T-helper 22 cell (primary cell): ENCODE data around the gene TARS3.
"Not testable (repeated sequence)": the region's sequence is repeated elsewhere in the genome, so short reads cannot be mapped to it uniquely, and the experiment has no call there.

ENCODE experiments used
- DNase-seq: peaks from one replicate; pipeline ENCODE4 v3.0.0-alpha.2; 2020; ENCODE audit warnings: low read depth

TARS3 gene

DNA sequence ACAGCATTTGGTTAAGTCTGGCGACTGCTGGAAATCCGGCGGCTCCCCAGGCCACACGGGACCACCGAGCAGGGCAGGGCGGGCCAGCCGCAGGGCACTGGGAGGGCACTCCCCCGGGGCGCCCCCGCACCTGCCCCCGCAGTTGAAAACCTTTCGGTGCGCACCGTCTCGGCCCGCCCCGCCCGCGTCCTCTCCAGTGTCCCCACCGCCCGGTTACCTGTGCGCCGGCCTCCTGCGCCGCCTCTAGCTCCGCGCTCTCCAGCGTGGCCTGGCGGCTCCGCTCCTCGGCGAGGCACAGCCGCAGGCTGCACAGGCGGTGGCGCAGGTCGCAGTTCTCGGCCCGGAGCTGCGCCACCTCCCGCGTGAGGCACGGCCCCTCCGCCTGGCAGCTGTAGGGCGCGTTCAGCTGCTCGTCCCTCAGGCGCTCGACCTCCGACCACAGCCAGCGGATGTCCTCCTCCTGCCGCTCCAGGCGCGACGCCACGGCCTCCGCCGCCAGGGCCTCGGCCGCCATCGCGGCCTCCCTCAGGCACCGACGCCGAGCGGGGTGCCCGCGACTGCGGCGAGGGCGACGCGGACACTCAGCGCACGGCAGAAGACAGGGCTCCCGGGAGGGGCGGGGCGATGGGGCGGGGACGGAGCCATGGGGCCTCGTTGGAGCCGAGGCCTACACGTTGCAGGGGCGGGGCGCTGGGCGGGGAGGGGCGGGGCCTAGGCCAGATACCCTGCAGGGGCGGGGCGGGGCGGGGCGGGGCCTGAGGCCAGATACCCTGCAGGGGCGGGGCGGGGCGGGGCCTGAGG lies at the start of gene TARS3:
Gene TARS3, minus strand, starts transcription at position 600 of the 801 bp plus-strand sequence. Its CDS starts 86 bp downstream, at position 514.
- peak; percentile 94 for DNase-seq

DNA sequence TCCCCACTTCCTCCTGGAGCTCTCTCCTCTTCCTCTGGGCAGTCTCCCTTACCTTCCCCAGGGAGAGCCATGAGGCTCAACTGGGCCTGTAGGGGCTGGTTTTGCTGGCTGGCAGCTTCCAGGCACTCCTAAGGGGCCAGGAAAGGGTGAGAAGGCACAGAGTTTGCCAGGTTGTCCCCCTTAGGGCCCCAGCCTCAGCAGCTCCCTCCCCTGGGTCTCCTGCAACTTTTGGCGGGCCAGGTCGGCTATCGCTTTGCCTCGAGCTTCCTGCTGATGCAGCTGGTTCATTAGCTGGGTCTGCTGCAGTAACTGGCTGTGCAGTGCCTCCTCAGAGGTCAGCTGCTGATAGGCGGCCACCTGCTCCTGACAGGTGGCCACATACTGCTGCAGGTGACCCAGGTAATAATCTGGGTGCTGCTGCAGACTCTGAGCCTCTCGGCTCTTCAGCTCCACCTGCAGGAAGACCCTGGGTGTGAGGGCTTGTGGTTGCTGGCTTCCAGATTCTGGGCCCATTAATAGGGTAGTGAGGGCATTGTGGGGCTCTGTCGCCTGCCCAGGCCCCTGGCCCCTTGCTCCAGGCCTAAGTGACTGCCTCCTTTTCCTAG lies 49.3 kb upstream of the TARS3 start:
- DNase-seq: no peak

DNA sequence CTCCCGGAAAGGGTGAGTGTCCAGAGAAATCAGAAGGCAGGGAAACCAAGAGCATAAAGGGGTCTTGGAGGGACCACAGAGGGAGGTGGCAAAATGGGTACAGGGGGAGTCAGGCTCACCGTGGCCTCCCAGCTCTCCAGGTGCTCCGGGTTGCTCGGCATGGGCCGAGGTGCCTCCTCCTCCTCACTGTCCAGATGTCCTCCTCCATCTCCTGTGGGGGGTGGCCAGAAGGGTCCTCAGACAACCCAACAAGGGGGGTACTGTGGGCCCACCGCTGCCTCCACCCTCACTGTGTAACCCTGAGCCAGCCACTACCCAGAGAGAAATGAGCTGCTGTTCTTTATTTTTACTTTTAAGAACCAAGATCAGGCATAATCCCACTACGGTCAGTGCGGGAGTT lies 48.6 kb upstream of the TARS3 start:
- DNase-seq: no peak

DNA sequence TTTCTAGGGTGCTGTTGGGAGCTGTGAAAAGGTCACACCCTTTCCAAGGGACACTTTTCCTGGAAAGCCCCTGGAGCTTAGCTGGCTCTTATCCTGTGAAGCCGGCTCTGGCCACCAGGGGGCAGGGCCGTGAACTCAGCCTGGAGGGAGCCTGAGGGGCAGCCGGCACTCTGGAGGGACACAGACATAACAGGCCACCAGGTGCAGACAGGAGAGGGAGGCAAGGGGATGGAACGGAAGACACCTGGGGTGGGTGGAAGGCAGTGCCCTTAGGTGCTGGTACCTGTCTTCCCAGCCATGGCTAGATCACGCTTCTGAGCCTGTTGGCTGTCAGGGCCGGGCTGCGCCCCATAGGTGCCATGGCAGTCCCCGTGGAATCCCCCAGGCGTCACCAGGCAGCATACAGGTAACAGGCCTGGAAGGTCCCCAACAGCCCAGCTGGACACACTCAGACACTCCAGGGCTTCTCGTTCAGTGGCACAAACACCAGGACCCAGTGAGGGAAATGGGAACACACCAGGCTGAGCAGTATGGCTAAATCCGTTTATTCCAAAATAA lies 42.9 kb upstream of the TARS3 start:
- DNase-seq: not testable (repeated sequence)

DNA sequence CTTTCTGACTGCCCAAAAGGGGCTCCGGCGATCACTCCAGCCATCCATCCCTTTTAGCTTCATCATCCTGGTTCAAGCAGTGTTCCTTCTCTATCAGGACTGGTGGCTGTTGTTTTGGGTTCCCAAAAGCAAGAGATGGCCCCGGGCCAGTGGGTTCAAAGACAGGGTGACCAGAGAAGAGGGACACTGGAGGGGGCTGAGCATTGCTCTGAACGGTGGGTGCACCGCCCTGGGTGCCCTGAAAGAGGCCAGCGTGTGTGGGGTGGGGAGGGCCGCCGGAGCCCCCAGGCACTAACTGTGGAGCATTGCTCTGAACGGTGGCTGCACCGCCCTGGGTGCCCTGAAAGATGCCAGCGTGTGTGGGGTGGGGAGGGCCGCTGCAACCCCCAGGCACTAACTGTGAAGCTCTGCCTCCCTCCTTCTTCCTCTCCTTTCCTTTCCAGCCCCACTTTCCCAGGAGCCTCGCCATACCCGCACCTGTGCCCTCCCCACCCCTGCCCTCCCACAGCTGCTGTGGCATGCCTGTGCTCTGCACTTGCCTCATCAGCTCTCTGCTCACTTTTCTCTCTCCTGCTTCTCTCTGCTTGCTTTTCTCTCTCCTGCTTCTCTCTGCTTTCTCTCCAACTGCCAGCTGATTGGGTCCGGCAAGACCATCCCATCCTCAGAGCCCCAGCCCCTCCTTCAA lies 41.6 kb upstream of the TARS3 start:
- DNase-seq: no peak

DNA sequence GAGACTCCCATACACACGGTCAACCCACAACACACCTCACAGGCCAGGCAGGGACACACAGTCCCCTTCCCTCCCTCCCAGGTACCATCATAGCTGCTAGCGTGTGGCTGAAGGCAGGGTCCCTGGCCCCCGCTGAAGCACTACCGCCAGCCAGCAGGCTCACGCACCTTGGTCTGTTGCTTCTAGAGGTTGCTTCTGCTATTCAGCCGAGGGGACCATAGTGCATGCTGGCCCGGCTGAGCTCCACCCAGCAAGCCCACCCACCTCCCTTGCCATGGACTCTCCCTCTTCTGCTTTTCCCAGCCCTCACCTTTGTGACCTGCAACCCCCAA lies 41.0 kb upstream of the TARS3 start:
- DNase-seq: not testable (repeated sequence)

DNA sequence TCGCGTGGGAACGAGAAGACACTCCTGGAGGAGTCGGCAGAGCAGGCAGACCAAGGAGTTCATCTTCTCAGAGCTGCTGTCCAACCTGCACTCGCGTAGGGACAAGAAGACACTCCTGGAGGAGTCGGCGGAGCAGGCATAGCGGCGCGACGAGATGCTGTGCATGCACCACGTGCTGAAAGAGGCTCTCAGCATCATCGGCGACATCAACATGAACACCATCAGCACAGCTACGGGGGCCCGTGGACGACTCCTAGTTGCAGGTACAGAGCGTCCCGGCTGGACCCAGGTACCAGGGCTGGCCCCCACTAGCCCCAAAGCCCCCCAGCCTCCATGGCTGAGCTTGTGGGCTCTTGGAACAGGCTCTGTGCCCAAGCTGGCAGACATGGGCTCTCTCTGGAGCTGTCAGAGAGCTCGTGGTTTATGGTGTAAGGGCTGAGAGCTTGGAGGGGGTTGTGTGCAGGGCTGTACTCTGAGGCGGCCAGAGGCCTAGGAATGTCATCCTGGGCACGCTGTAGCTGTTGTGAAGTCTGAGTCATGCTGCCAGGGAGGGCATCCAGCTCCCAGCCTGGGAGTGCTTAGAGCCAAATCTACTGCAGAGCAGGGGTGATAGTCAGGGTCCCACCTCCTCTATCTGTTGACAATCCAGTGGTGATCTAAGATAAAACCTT lies 40.5 kb upstream of the TARS3 start:
- DNase-seq: not testable (repeated sequence)

DNA sequence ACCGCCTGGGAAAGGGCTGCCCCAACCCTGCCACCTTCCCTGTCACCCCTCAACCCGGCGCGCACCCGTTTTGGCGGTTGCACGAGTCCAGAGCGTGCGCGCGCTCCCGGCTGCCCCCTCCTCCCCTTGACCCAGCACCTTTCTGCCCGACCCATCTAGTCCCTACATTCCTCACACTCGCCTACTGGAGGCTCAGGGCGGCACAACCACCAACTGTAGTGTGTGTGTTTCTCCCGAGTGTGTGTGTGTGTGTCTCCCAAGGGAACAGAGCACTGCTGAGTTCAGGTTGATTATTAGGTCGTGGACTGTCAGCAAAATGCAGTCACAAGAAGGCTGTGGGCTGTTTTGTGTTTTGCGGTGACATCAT lies 22.4 kb upstream of the TARS3 start:
- not testable (repeated sequence) for DNase-seq

DNA sequence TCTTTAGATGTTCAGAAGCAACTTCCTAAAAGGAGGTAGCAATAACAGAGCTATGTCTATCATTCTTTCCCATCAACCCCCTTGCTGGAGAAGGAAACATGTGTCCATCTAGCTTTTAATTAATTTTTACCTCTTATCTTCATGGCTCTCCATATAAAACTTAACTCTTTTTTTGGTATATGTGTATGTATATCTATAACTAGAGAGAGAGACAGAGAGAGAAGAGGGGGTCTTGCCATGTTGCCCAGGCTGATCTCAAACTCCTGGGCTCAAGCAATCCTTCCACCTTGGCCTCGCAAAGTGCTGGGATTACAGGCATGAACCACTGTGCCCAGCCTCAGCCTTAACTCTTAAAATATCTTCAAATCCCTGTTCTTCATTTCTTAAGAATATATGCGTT lies 10.6 kb upstream of the TARS3 start:
- not testable (repeated sequence) for DNase-seq

DNA sequence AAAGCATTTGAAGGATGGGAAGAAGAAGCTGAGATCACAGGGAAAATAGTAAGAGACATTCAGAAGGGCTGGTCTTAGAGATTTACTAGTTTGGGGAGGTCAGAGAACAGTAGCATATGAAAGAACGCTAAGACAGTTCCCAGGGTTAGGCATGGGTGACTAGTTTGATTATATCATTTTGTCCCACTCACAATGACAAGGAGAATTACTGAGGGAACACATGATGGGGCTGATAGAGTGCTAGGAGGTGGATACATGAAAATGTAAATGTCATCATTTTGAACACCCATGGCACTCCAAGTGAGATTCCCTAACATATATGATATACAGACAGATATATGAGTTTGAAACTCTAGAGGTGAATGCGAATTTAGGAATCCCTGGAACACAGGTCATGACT lies 9.3 kb upstream of the TARS3 start:
- DNase-seq: no peak

DNA sequence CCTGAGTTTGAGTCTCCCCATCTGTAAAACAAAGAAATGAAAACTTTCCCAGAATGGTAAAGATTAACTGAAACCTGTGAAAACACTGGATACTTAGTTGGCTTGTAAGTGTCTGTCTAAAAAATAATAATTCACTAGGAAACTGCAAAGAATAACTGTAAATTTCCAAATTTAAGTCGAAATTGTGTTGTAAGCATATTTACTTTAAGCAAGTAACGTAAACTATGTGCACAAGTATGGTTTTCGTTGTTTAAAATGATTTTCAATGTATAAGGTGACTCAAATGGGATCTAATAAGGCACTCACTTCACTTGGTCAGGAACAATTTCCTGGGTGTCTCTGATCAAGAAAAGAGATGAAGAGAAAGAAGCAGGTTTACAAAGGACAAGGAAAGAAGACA lies 8.5 kb upstream of the TARS3 start:
- no peak for DNase-seq

DNA sequence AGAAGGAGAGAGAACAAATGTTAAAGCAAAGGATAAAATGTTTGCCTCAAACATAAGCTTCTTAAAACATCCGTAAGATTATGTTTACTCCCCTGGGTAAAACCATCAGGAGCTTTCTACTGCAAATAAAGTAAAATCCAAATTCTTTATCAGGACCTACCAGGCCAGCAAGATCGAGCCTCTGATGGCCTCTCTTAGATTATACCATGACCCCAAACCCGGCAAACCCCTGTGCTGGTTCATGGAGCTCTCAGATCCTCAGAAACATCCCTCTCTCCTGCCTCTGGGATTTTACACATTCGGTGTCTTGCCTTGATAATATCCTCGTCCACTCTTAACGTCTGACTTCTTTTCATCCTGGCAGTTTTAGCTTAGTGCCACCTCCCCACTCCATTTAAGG lies 7.5 kb upstream of the TARS3 start:
- no peak for DNase-seq

DNA sequence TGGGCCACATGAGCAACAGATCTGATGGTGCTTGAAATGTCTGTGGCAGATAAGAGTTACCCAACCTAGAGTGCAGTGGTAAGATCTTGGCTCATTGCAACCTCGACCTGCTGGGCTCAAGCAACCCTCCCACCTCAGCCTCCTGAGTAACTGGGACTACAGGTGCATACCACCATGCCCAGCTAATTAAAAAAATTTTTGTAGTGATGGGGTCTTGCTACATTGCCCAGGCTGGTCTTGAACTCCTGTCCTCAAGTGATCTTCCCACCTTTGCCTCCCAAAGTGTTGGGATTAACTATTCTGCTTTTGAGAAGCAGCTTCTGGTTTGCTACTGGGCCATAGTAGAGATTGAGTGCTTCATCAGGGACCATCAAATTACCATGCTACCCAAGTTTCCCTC lies 2.9 kb upstream of the TARS3 start:
- no peak for DNase-seq

DNA sequence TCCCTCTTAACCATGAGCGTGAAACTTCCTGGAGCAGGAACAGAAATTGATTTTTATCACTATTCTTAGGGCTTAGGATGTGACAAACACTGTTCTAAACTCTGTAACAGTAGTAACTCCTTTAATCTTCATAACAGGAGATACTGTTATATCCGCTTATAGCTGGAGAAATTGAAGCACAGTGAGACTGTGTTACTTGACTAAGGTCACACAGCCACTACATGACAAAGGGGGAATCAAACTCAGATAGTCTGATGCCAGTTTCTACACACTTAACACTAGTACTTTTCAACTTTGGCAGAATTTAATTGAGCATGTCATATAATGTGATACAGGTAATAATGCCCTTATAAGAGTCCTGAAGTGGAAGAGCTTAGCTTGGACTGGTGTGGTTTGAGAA lies 800 bp upstream of the TARS3 start:
- DNase-seq: no peak

DNA sequence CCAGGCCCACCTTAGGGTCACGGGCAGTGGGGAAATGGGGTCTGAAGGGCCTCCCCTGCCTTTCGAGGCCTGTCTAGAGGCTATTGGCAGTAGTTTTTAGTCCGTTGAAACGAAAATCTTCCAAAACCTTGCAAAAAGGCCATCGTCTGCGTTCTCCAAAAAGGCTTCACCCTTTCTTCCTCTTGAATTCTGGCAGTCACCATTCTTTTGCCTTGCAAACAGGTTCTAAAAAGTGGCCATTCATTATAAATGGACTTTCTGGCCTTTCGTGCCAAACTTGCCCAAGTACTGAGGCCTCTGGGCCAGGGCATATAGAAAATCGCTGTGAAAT lies 367 bp upstream of the TARS3 start:
- DNase-seq: no peak

DNA sequence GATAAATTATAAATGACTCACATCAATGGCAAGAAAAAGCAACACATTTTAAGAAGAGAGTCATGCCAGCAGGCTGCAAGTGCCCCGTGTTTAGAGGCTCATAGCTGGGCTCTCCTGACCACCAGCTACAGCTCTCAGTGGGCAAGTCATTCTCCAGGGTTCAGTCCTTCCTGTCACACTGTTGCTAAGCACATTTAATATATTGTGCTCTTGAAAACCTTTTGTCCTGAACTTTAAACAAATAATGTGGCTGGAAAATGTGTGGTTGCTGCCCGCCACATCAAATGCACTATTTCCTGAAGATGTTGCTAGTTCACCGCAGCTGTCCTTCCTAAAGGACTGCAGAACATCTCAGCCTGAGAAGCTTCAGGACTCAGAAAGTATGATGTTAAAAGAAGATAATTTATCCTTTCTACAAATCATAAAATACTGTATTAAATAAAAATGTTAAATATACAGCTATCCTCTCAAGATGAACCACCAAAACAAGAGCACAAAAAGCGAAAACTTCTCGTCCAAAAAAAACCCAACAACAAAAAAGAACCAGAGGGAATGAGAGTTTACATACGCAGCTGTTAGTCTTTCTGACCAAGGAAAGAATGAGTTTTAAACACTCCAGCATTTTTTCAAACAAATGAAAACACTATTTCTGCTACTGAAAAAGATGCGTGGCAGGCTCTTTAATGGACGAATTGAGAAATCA lies 951 bp downstream of the TARS3 start:
- peak; percentile 13 for DNase-seq

DNA sequence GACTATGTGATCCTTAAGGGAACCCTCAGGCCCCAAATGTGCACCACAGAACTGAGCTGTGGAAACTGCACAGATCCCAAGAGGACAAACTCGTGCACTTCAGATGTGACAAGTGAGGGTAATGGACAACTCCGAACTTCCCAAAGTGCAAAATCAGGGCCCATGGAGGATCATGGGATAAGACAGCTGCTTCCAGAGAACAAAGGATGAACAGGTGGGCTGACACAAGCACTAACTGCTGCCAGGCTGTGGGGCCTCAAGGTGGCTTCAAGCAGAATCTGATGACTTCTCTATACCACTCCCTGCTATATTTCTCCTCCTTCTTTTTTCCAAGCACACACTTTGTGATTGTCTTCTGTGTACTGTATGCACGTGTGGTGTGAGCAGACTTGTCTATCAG lies 5.4 kb downstream of the TARS3 start:
- no peak for DNase-seq

DNA sequence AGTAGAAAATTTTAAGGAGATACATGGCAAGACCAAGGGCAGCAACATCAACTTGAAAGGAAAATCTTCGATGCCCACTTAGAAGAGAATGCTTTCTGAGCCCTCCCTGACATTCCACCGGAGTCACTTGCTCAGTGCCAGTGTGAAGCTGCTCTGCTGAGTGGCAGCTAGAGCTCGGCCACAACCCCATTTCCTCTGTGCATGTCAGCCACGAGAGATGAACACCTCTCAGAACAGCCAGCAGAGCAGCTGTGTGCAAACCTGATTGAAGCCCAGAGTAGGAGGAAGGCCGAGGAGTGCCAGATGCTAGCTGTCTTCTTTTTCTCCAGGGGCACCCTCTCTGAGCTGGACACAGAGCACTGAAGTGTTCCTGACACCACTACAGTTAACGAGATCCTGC lies 12.2 kb downstream of the TARS3 start:
- DNase-seq: no peak

DNA sequence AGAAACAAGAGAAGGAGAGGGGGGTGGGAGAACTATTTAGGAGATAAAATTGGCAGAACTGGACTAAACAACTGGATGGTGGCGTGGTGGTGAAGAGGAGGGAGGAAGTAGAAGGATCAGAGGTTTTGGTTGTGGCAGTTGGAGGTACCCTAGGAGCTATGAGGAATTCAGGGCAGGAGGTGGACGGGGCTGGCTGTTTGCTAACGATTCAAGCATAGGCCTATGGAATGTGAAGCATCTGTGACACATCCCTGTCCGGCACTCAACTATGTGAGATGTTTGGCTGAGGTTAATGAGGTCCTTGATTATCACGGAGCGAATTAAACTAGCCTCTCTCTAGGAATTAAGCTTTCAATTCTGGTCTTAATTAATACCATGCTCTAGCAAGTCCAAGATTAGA lies 13.5 kb downstream of the TARS3 start:
- no peak for DNase-seq

DNA sequence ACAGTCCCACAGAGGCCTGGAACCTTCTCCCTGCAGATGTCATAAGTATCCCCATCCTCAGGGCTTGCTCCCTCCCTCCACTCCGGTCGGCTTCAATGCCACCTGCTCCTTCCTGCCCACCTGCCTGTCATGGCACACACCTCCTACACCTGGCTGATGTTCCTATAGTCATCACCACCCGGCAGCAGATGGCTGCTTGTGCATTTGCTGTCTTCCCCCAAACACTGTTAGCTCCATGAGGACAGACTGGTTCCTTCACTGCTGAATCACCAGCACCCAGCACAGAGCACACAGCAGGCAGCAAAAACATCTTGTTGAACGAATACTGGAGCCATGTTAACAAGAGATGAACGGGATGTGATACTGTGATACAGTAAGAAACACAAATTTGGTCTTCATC lies 14.8 kb downstream of the TARS3 start:
- no peak for DNase-seq

DNA sequence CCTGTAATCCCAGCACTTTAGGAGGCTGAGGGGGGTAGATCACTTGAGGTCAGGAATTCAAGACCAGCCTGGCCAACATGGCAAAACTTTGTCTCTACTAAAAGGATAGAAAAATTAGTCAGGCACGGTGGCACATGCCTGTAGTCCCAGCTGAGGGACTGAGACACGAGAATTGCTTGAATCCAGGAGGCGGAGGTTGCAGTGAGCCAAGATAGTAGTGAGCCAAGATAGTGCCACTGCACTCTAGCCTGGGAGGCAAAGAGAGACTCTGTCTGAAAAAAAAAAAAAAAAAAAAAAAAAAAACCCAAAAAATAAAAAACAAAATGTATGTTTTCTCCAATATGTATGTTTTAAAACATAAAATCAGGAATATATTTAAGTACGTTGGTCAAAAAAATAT lies 16.3 kb downstream of the TARS3 start:
- DNase-seq: no peak

DNA sequence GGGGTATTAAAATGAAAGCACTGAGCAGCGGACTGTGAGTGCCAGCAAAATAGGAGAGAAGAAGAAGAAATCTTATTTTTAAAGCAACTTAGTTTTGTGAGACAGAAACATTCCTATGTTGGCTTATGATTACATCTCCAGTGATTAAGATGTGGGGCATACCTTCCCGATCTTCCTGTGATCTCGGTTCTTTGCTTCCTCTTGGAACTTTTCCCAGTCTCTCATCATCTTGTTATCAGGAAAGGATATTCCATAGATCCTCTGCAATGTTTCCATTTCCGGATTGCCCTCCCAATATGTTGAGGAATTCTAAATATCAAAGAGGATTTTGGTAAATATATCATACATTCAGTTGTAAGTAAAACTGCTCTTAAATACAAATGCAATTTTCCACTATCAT lies 22.2 kb downstream of the TARS3 start:
- no peak for DNase-seq
